HuH-7 (cell line): ENCODE results near the gene GRHL1.

Experiments used
- DNase-seq: peaks from one replicate; pipeline ENCODE4 v3.0.0; 2011; ENCODE audit warnings: low spot score

GRHL1 gene

GRCh38 chr2:9949239-9949991, 2.1 kb upstream of the GRHL1 start:
- DNase-seq = no peak

- no peak for DNase-seq
Measured at GRCh38 chr2:9949992-9950520, 1.4 kb upstream of the GRHL1 start.

- peak; percentile 52 for DNase-seq
Measured at GRCh38 chr2:9950521-9951271, 797 bp upstream of the GRHL1 start.

GRCh38 chr2:9951272-9951521, 296 bp upstream of the GRHL1 start:
- DNase-seq = no peak

- no peak for DNase-seq
Measured at GRCh38 chr2:9952286-9952737, 819 bp downstream of the GRHL1 start.

GRCh38 chr2:9952856-9953503, 1.5 kb downstream of the GRHL1 start:
- no peak for DNase-seq

GRCh38 chr2:9954136-9954535, 2.6 kb downstream of the GRHL1 start:
- DNase-seq = no peak

GRCh38 chr2:9958057-9958456, 6.6 kb downstream of the GRHL1 start:
- no peak for DNase-seq

- DNase-seq = no peak
Measured at GRCh38 chr2:9959262-9959661, 7.8 kb downstream of the GRHL1 start.

GRCh38 chr2:9961013-9961412, 9.5 kb downstream of the GRHL1 start:
- no peak for DNase-seq

GRCh38 chr2:9964334-9964980, 13.0 kb downstream of the GRHL1 start:
- no peak for DNase-seq

GRCh38 chr2:9965119-9965822, 13.8 kb downstream of the GRHL1 start:
- no peak for DNase-seq

- DNase-seq = no peak
Measured at GRCh38 chr2:9966491-9967022, 15.1 kb downstream of the GRHL1 start.

GRCh38 chr2:9967053-9967775, 15.7 kb downstream of the GRHL1 start:
- DNase-seq = no peak

GRCh38 chr2:9968553-9969497, 17.3 kb downstream of the GRHL1 start:
- DNase-seq = no peak

- no peak for DNase-seq
Measured at GRCh38 chr2:9970200-9971044, 18.9 kb downstream of the GRHL1 start.

- DNase-seq = no peak
Measured at GRCh38 chr2:9971105-9971818, 19.8 kb downstream of the GRHL1 start.

- DNase-seq = no peak
Measured at GRCh38 chr2:9971890-9972289, 20.4 kb downstream of the GRHL1 start.
